ENCODE results near the gene TIGD3.

The TIGD3 gene

GRCh38 chr11:65354265-65355012 is at the start of gene TIGD3:
TIGD3 (plus strand) TSS chr11:65354751; CDS start chr11:65355809, 1,058 bp downstream.
- Histone ChIP-seq H3K4me1 (ENCODE audit: control insufficient read depth, insufficient read depth, low read length) (no peaks in the 10 kb centered on the region), H3K9me3 (ENCODE audit: control insufficient read depth, insufficient read depth, low read length) (no peaks in the 10 kb centered on the region), H3K36me3 (ENCODE audit: control insufficient read depth, insufficient read depth, low read length) (peaks cover 8% of the 10 kb centered on the region), H3K27me3 (ENCODE audit: control insufficient read depth, insufficient read depth, low read length) (peaks cover 29% of the 10 kb centered on the region), H3K9ac (ENCODE audit: low read depth, low read length) (no peak within 1 kb of the TSS), H3K4me3 (ENCODE audit: low read depth, low read length) (peak within 1 kb of the TSS; percentile 93)

DNA sequence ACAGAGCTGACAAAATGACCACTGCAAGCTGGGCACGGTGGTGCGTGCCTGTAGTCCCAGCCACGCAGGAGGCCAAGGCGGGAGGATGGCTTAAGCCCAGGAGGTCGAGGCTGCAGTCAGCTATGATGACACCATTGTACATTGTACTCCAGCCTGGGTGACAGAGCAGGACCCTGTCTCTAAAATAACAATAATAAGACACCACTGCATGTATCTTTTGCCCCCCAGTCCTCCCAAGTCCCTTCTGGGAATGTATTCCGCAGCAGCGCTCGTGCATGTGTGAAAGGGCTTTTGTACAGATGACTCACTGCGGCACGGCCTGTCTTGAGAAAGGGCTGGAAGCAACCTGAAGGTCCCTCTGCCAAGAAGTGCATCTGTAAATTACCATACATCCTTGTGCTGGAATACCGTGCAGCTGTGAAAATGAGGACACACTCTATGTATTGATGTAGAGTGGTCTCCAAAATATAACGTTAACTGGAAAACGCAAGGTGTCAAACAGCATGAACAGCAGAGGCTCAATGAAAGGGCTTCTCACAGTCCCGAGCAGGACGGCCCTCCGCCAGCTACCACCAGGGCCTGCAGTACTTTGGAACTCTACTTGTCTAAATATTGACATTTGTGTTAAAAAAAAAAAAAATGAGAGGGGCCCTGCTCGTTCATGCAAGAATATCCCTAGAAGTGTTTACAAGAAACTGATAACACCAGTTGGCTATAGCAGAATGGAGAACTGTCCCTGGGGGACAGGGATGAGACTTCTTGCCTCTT is 48.9 kb upstream of the TIGD3 start:
- Histone ChIP-seq H3K9ac (ENCODE audit: low read depth, low read length) (no peak overlapping the region), H3K36me3 (ENCODE audit: control insufficient read depth, insufficient read depth, low read length) (peaks cover under 1% of the 10 kb centered on the region)

DNA sequence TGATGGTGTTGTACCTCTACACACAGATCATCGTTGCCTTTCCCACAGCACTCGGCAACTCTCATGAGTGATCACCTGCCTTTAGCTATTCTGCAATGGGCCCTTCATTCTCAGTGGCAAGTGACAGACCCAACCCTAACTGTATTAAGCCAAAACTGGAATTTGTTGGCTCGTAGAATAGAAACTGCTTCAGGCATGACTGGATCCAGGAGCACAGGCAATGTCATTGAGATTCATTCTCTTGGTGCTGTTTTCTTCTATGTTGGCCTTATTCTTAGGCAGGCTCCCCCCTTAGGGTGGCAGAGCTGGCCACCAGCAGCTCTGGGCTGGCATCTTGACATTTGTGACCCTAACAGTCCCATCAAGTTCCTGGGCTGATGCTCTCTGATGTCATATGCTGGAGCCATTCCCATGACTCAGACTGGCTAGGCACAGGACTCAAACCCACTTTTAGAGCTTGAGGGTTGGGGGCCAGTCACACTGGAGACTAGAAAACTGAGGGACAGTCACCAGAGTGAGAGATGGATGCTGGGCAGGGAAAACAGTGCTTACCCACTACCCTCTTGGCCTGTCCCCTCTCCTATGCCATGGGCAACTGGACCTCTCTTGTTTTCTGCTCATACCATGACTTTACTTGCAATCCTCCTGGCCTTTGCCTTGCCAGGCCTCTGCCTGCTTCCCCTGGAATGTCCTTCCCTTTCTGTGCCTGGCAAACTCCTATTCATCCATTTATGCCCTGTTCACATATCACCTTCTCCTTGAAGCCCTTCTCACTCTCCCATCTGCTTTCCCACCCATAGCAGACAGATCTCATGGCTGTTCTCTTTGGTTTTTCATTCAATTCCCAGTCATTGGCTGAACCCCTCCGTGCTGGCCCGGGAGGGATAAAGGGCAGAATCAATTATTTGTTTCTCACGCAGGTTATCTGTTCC is 47.0 kb upstream of the TIGD3 start:
- Histone ChIP-seq H3K4me3 (ENCODE audit: low read depth, low read length) (no peak overlapping the region), H3K27me3 (ENCODE audit: control insufficient read depth, insufficient read depth, low read length) (no peaks in the 10 kb centered on the region), H3K36me3 (ENCODE audit: control insufficient read depth, insufficient read depth, low read length) (no peaks in the 10 kb centered on the region), H3K4me1 (ENCODE audit: control insufficient read depth, insufficient read depth, low read length) (peaks cover 2% of the 10 kb centered on the region), H3K9me3 (ENCODE audit: control insufficient read depth, insufficient read depth, low read length) (no peaks in the 10 kb centered on the region), H3K9ac (ENCODE audit: low read depth, low read length) (no peak overlapping the region)

More for the DNA sequence above, 48.9 kb upstream of the TIGD3 start:
- Histone ChIP-seq H3K4me1 (ENCODE audit: control insufficient read depth, insufficient read depth, low read length) (peaks cover 6% of the 10 kb centered on the region), H3K27me3 (ENCODE audit: control insufficient read depth, insufficient read depth, low read length) (no peaks in the 10 kb centered on the region), H3K4me3 (ENCODE audit: low read depth, low read length) (no peak overlapping the region), H3K9me3 (ENCODE audit: control insufficient read depth, insufficient read depth, low read length) (no peaks in the 10 kb centered on the region)

DNA sequence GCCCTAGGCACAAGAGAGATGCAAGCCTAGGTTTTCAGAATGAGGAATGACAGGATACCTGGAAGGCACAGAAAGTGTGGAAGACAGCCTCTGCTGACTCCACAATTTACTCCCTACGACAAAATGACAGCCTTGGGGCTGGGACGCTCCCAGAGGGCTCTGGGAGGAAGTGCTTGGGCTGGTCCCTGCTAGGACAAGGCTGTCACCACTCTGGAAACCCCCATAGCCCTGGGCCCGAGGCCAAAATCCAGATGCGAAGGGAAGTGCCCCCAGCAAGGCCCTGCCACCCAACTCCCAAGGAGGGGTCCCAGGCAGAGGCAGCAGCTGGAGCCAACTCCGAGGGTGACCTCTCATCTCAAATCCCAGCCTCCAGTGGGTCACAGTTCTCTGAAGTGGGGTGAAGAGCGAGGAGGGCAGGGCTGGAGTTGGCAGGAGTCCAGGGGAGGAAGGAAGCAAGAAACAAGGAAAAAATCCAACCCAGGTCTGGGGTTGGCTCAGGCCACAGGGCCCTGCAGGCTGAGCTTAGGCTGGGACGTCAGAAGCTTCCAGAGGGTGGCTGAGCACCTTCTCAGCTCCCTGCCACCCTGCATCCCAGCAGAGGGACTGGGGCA is 46.2 kb upstream of the TIGD3 start:
- peaks cover 4% of the 10 kb centered on the region for H3K27me3 ChIP-seq (ENCODE audit: control insufficient read depth, insufficient read depth, low read length)
- no peak overlapping the region for H3K4me3 ChIP-seq (ENCODE audit: low read depth, low read length)
- no peaks in the 10 kb centered on the region for H3K9me3 ChIP-seq (ENCODE audit: control insufficient read depth, insufficient read depth, low read length)
- no peak overlapping the region for H3K9ac ChIP-seq (ENCODE audit: low read depth, low read length)
- peaks cover 2% of the 10 kb centered on the region for H3K4me1 ChIP-seq (ENCODE audit: control insufficient read depth, insufficient read depth, low read length)
- H3K36me3 ChIP-seq (ENCODE audit: control insufficient read depth, insufficient read depth, low read length) = no peaks in the 10 kb centered on the region

- H3K9me3 ChIP-seq (ENCODE audit: control insufficient read depth, insufficient read depth, low read length) = no peaks in the 10 kb centered on the region
- H3K27me3 ChIP-seq (ENCODE audit: control insufficient read depth, insufficient read depth, low read length) = peaks cover 10% of the 10 kb centered on the region
- peaks cover 2% of the 10 kb centered on the region for H3K4me1 ChIP-seq (ENCODE audit: control insufficient read depth, insufficient read depth, low read length)
- H3K36me3 ChIP-seq (ENCODE audit: control insufficient read depth, insufficient read depth, low read length) = no peaks in the 10 kb centered on the region
- no peak overlapping the region for H3K4me3 ChIP-seq (ENCODE audit: low read depth, low read length)
- no peak overlapping the region for H3K9ac ChIP-seq (ENCODE audit: low read depth, low read length)
Measured at GRCh38 chr11:65309006-65309405, 45.5 kb upstream of the TIGD3 start.

- Histone ChIP-seq H3K4me3 (ENCODE audit: low read depth, low read length) (no peak overlapping the region), H3K4me1 (ENCODE audit: control insufficient read depth, insufficient read depth, low read length) (peaks cover 2% of the 10 kb centered on the region), H3K9ac (ENCODE audit: low read depth, low read length) (no peak overlapping the region), H3K9me3 (ENCODE audit: control insufficient read depth, insufficient read depth, low read length) (no peaks in the 10 kb centered on the region), H3K27me3 (ENCODE audit: control insufficient read depth, insufficient read depth, low read length) (peaks cover 12% of the 10 kb centered on the region), H3K36me3 (ENCODE audit: control insufficient read depth, insufficient read depth, low read length) (no peaks in the 10 kb centered on the region)
Measured at GRCh38 chr11:65310215-65310614, 44.3 kb upstream of the TIGD3 start.

- Histone ChIP-seq H3K4me1 (ENCODE audit: control insufficient read depth, insufficient read depth, low read length) (peaks cover 3% of the 10 kb centered on the region), H3K36me3 (ENCODE audit: control insufficient read depth, insufficient read depth, low read length) (no peaks in the 10 kb centered on the region), H3K4me3 (ENCODE audit: low read depth, low read length) (no peak overlapping the region), H3K9me3 (ENCODE audit: control insufficient read depth, insufficient read depth, low read length) (no peaks in the 10 kb centered on the region), H3K9ac (ENCODE audit: low read depth, low read length) (no peak overlapping the region), H3K27me3 (ENCODE audit: control insufficient read depth, insufficient read depth, low read length) (peaks cover 12% of the 10 kb centered on the region)
Measured at GRCh38 chr11:65310736-65311135, 43.8 kb upstream of the TIGD3 start.

DNA sequence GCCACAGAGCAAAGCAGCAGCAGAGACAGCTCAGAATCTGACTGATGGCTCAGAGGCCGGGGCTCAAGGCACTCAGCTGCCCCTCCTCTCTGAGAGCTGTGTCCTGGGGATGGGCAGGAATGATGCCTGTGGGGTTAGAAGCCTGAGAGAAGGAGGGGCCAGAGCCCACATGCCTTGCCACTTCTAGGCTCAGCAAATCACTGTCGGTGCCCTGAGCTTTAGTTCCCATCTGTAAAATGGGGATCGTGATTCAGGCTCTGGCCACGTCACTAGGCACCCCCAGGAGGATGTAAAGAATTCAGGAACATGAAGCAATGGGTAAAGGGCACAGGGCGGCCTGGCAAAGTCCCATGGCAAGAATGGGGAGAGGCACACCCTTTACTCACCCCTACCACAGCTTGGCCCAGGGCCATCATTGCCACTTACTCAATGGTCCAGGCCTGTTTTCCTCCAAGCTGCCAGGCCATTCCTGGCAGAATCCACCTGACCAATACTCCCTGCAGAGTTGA is 43.3 kb upstream of the TIGD3 start:
- H3K4me1 ChIP-seq (ENCODE audit: control insufficient read depth, insufficient read depth, low read length) = peaks cover 8% of the 10 kb centered on the region
- no peaks in the 10 kb centered on the region for H3K36me3 ChIP-seq (ENCODE audit: control insufficient read depth, insufficient read depth, low read length)
- H3K4me3 ChIP-seq (ENCODE audit: low read depth, low read length) = no peak overlapping the region
- H3K9me3 ChIP-seq (ENCODE audit: control insufficient read depth, insufficient read depth, low read length) = no peaks in the 10 kb centered on the region
- peaks cover 12% of the 10 kb centered on the region for H3K27me3 ChIP-seq (ENCODE audit: control insufficient read depth, insufficient read depth, low read length)
- no peak overlapping the region for H3K9ac ChIP-seq (ENCODE audit: low read depth, low read length)

DNA sequence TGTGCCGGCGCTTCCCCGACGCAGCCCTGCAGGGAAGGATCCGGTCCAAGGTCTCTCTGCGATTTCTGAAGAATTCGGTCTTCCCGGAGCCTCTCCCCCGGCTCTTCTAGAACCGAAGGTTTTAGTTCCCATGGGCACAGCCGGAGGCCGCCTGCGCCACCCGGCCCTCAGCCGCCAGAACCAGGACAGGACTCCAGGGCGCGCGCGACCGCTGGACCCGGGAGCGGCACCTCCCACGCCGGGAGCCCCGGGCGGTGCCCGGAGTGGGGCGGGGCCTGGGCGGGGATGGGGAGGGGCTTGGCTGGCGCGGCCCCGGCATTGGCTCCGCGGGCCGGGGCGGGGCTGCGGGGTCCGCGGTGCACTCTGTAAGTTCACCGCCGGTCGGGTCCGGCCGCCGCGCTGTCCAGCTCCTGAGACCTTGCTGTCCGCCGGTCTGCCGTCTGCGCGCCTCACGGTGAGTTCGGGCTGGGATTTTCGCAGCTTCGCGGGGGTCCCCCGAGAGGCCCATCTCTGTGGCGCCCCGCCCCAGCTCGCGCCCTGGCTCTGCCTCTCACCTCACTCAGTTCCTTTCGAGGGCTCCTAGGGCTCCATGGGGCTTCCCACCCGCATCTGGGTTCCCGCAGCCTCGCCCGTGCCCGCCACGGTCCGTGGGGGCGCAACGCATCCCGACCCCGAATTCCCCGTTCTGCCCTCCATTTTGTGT is 39.9 kb upstream of the TIGD3 start, which contains the start of gene CDC42EP2:
CDC42EP2 (plus strand) TSS at position 366 of the 703 bp plus-strand sequence. CDS start 6,033 bp downstream, outside the sequence.
- Histone ChIP-seq H3K27me3 (ENCODE audit: control insufficient read depth, insufficient read depth, low read length) (peaks cover 12% of the 10 kb centered on the region), H3K4me3 (ENCODE audit: low read depth, low read length) (peak within 1 kb of the TSS; percentile 82), H3K4me1 (ENCODE audit: control insufficient read depth, insufficient read depth, low read length) (peaks cover 12% of the 10 kb centered on the region), H3K9me3 (ENCODE audit: control insufficient read depth, insufficient read depth, low read length) (no peaks in the 10 kb centered on the region), H3K36me3 (ENCODE audit: control insufficient read depth, insufficient read depth, low read length) (no peaks in the 10 kb centered on the region), H3K9ac (ENCODE audit: low read depth, low read length) (peak within 1 kb of the TSS; percentile 54)

DNA sequence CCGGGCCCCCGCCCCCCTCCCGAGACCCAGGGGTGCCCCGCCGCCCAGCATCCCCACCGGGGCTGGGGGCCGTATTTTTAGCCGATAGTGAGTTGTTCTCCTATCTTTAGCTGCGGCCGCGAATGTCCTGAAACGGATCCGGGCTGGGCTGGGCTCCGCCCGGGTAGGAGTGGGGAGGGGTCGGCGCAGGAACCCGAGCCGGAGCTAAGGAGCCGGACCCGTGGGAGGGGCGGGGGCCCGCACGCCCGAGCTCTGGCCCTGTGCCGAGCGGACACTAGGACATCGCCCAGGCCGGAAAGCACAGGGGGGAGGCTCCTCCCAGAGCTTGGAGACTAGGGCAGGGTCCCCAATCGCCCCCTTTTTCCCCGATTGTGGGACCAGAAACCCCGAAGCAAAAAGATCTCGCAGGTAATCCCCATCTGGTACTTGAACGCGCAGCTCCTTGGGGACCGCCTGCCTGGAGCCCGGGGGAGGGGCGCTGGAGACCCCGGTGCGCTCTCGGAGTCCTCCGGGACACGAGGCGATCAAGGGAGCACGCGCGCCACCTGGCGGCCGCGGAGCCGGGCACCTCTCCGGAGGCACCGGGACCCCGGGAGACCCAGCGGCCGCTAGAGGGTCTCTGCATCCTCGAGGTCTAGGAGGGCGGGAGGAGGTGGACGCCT is 39.2 kb upstream of the TIGD3 start:
- Histone ChIP-seq H3K9ac (ENCODE audit: low read depth, low read length) (peak overlapping the region; percentile 54), H3K4me3 (ENCODE audit: low read depth, low read length) (peak overlapping the region; percentile 82), H3K27me3 (ENCODE audit: control insufficient read depth, insufficient read depth, low read length) (peaks cover 12% of the 10 kb centered on the region), H3K36me3 (ENCODE audit: control insufficient read depth, insufficient read depth, low read length) (no peaks in the 10 kb centered on the region), H3K4me1 (ENCODE audit: control insufficient read depth, insufficient read depth, low read length) (peaks cover 9% of the 10 kb centered on the region), H3K9me3 (ENCODE audit: control insufficient read depth, insufficient read depth, low read length) (no peaks in the 10 kb centered on the region)

Measured in iPS-15b (cell line).